ENCODE results near the gene GNAO1. TPM values are rescaled to one million over a fixed set of nuclear protein-coding genes. Genes with fewer than 3 reads are reported as not detected.

GNAO1 gene
- polyA plus RNA-seq, 1 donor from 2014 or later, result 31.5 TPM

DNA sequence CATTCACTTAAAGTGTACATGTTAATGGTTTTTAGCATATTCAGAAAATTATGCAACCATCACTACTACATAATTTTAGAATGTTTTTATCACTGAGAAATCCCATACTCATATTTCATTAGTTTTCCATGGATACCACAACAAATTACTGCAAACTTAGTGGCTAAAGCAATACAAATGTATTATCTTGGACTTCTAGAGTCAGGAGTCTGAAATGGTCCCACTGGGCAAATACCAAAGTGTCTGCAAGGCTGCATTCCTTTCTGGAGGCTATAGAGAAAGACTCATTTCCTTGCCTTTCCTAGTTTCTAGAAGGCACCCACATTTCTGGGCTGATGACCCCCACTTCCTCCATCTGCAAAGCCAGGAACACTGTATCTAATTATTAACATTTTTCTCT is 16.9 kb upstream of the GNAO1 start:
- H3K36me3 ChIP-seq (ENCODE audit: insufficient read depth, low read length), result no peaks in the 10 kb centered on the region
- H3F3A ChIP-seq (ENCODE audit: insufficient read depth, low read length, poor library complexity, severe bottlenecking), result no peaks in the 10 kb centered on the region
- no peaks in the 10 kb centered on the region for H3K9me2 ChIP-seq (ENCODE audit: insufficient read depth, low read length)
- H3K4me3 ChIP-seq (ENCODE audit: low read length), result no peak overlapping the region
- no peak overlapping the region for H3K9ac ChIP-seq (ENCODE audit: low read length)
- H3K27me3 ChIP-seq (ENCODE audit: insufficient read depth, low read depth, low read length), result no peaks in the 10 kb centered on the region
- no peak overlapping the region for H3K4me2 ChIP-seq (ENCODE audit: low read length)
- H3K27ac ChIP-seq (ENCODE audit: low read length), result no peak overlapping the region
- H3K9me3 ChIP-seq (ENCODE audit: low read length), result no peaks in the 10 kb centered on the region
- H2AFZ ChIP-seq (ENCODE audit: low read depth, low read length), result no peak overlapping the region
- no peak for TF ChIP-seq EZH2 (IDR thresholded peaks at IDR 0.05; ENCODE audit: borderline replicate concordance, insufficient read depth, low read length, poor library complexity, severe bottlenecking)
- no peak for TF ChIP-seq TAF1 (IDR thresholded peaks at IDR 0.05; ENCODE audit: low read depth)
- no peak for TF ChIP-seq POLR2AphosphoS5 (IDR thresholded peaks at IDR 0.05)
- no peak for TF ChIP-seq MXI1 (conservative IDR thresholded peaks at IDR 0.05; ENCODE audit: poor library complexity, severe bottlenecking)
- TF ChIP-seq, protein P1, sequence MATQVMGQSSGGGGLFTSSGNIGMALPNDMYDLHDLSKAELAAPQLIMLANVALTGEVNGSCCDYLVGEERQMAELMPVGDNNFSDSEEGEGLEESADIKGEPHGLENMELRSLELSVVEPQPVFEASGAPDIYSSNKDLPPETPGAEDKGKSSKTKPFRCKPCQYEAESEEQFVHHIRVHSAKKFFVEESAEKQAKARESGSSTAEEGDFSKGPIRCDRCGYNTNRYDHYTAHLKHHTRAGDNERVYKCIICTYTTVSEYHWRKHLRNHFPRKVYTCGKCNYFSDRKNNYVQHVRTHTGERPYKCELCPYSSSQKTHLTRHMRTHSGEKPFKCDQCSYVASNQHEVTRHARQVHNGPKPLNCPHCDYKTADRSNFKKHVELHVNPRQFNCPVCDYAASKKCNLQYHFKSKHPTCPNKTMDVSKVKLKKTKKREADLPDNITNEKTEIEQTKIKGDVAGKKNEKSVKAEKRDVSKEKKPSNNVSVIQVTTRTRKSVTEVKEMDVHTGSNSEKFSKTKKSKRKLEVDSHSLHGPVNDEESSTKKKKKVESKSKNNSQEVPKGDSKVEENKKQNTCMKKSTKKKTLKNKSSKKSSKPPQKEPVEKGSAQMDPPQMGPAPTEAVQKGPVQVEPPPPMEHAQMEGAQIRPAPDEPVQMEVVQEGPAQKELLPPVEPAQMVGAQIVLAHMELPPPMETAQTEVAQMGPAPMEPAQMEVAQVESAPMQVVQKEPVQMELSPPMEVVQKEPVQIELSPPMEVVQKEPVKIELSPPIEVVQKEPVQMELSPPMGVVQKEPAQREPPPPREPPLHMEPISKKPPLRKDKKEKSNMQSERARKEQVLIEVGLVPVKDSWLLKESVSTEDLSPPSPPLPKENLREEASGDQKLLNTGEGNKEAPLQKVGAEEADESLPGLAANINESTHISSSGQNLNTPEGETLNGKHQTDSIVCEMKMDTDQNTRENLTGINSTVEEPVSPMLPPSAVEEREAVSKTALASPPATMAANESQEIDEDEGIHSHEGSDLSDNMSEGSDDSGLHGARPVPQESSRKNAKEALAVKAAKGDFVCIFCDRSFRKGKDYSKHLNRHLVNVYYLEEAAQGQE (IDR thresholded peaks at IDR 0.05; ENCODE audit: borderline replicate concordance), result no peak
- no peak for TF ChIP-seq CTCF (IDR thresholded peaks at IDR 0.05; ENCODE audit: poor library complexity, severe bottlenecking)
- no peak for TF ChIP-seq RAD21 (conservative IDR thresholded peaks at IDR 0.05)
- no peak for TF ChIP-seq SMC3 (conservative IDR thresholded peaks at IDR 0.05; ENCODE audit: poor library complexity)
- no peak for TF ChIP-seq EP300 (conservative IDR thresholded peaks at IDR 0.05; ENCODE audit: poor library complexity, severe bottlenecking)
- no peaks in the 10 kb centered on the region for H4K20me1 ChIP-seq (ENCODE audit: insufficient read depth)
- H3K79me2 ChIP-seq (replicated peaks; ENCODE audit: insufficient read depth, low read length), result no peaks in the 10 kb centered on the region

GRCh38 chr16:56181401-56181800 is 9.9 kb upstream of the GNAO1 start:
- no peaks in the 10 kb centered on the region for H3K79me2 ChIP-seq (replicated peaks; ENCODE audit: insufficient read depth, low read length)
- no peak overlapping the region for H3K4me2 ChIP-seq (ENCODE audit: low read length)
- H3K4me3 ChIP-seq (ENCODE audit: low read length), result no peak overlapping the region
- H3K36me3 ChIP-seq (ENCODE audit: insufficient read depth, low read length), result no peaks in the 10 kb centered on the region
- no peak overlapping the region for H3K9ac ChIP-seq (ENCODE audit: low read length)
- H3F3A ChIP-seq (ENCODE audit: insufficient read depth, low read length, poor library complexity, severe bottlenecking), result no peaks in the 10 kb centered on the region
- no peaks in the 10 kb centered on the region for H3K9me3 ChIP-seq (ENCODE audit: low read length)
- H3K9me2 ChIP-seq (ENCODE audit: insufficient read depth, low read length), result no peaks in the 10 kb centered on the region
- no peaks in the 10 kb centered on the region for H4K20me1 ChIP-seq (ENCODE audit: insufficient read depth)
- TF ChIP-seq CTCF (IDR thresholded peaks at IDR 0.05; ENCODE audit: poor library complexity, severe bottlenecking), result no peak
- no peaks in the 10 kb centered on the region for H3K27me3 ChIP-seq (ENCODE audit: insufficient read depth, low read depth, low read length)
- no peak overlapping the region for H2AFZ ChIP-seq (ENCODE audit: low read depth, low read length)
- no peak overlapping the region for H3K27ac ChIP-seq (ENCODE audit: low read length)
